Fibroblast of lung (primary cell): Measurements from ENCODE around the gene HID1. TPM values are rescaled to one million over a fixed set of nuclear protein-coding genes. Genes with fewer than 3 reads are reported as not detected.

ENCODE experiments used
- DNase-seq, 2 donors: peaks; one replicate each; pipeline versions ENCODE4 v3.0.0 to v3.0.0-alpha.2; 2010; ENCODE audit warnings: low read depth in 2 of 2
- H2AFZ ChIP-seq: 2 replicates; pipeline ENCODE4 v1.5.1; 2012; ENCODE audit warnings: low read length, control low read depth, inconsistent platforms
- H3K27ac ChIP-seq: 2 replicates; pipeline ENCODE4 v1.5.1; 2011; ENCODE audit warnings: low read length, control low read depth; ENCODE audit not compliant: insufficient read depth
- H3K27me3 ChIP-seq: 2 replicates; pipeline ENCODE4 v1.5.1; 2011; ENCODE audit warnings: mild to moderate bottlenecking, low read length; ENCODE audit not compliant: control insufficient read depth, insufficient read depth
- H3K36me3 ChIP-seq: 2 replicates; pipeline ENCODE4 v1.5.1; 2011; ENCODE audit warnings: low read length; ENCODE audit not compliant: control insufficient read depth, insufficient read depth
- H3K4me1 ChIP-seq: 2 replicates; pipeline ENCODE4 v1.5.1; 2011; ENCODE audit warnings: low read length; ENCODE audit not compliant: control insufficient read depth, insufficient read depth; ENCODE audit errors: extremely low read depth
- H3K4me2 ChIP-seq: 2 replicates; pipeline ENCODE4 v1.5.1; 2011; ENCODE audit warnings: low read length, control low read depth; ENCODE audit not compliant: insufficient read depth; ENCODE audit errors: extremely low read depth
- H3K4me3 ChIP-seq, 4 experiments: fragments of 200-600 bp in 1 of 4; sonication (generic) in 1 of 4; replicated peaks in 1 of 4; 2 replicates each; pipeline ENCODE4 v1.5.1; 2011 to 2016; ENCODE audit warnings: low read length in 4 of 4, low read depth in 3 of 4, mild to moderate bottlenecking in 3 of 4, control low read depth in 2 of 4, inconsistent platforms in 1 of 4, mixed read lengths in 1 of 4; ENCODE audit not compliant: insufficient read depth in 1 of 4; ENCODE audit errors: control extremely low read depth in 1 of 4
- H3K79me2 ChIP-seq: 2 replicates; pipeline ENCODE4 v1.5.1; 2012; ENCODE audit warnings: mild to moderate bottlenecking, low read length, inconsistent platforms; ENCODE audit not compliant: control insufficient read depth, insufficient read depth
- H3K9ac ChIP-seq: 2 replicates; pipeline ENCODE4 v1.5.1; 2011; ENCODE audit warnings: mild to moderate bottlenecking, low read length, control low read depth; ENCODE audit not compliant: insufficient read depth
- H3K9me3 ChIP-seq: 2 replicates; pipeline ENCODE4 v1.5.1; 2012; ENCODE audit warnings: low read depth, low read length; ENCODE audit not compliant: control insufficient read depth, insufficient read depth
- H4K20me1 ChIP-seq: 2 replicates; pipeline ENCODE4 v1.5.1; 2011; ENCODE audit warnings: low read length; ENCODE audit not compliant: control insufficient read depth, insufficient read depth; ENCODE audit errors: extremely low read depth
- EZH2 ChIP-seq: IDR thresholded peaks from 2 replicates; pipeline ENCODE4 v1.5.1; 2012; ENCODE audit warnings: low read length, control low read depth, mild to moderate bottlenecking; ENCODE audit errors: missing control alignments
- polyA plus RNA-seq, 2 donors: library from polyadenylated mRNA; depleted of rRNA in 1 of 2; stranded (reverse) in 1 of 2; unstranded in 1 of 2; fragments of >200 nt; gene quantifications; 2 replicates each; pipeline ENCODE4 v1.2.1, GENCODE V29; 2011 to 2012; ENCODE audit warnings: missing spikeins in 1 of 2
- total RNA-seq: library from RNA; depleted of rRNA; stranded (reverse); fragments of >200 nt; gene quantifications from 2 replicates; pipeline ENCODE4 v1.2.1, GENCODE V29; 2014
- TF ChIP-seq, protein P1 (sequence below), 2 donors: IDR thresholded peaks in 1 of 2; conservative IDR thresholded peaks in 1 of 2; 1 replicate in 1 of 2; 2 replicates in 1 of 2; pipeline ENCODE4 v1.5.1; 2011 to 2012; ENCODE audit warnings: low read length in 2 of 2, control low read depth in 1 of 2, inconsistent platforms in 1 of 2, low read depth in 1 of 2, mild to moderate bottlenecking in 1 of 2

Gene HID1
- total and polyA plus RNA-seq, 2 donors (not counting 1 experiment from before 2014, with no cell fraction given) = 0.17 to 0.23 TPM

DNA sequence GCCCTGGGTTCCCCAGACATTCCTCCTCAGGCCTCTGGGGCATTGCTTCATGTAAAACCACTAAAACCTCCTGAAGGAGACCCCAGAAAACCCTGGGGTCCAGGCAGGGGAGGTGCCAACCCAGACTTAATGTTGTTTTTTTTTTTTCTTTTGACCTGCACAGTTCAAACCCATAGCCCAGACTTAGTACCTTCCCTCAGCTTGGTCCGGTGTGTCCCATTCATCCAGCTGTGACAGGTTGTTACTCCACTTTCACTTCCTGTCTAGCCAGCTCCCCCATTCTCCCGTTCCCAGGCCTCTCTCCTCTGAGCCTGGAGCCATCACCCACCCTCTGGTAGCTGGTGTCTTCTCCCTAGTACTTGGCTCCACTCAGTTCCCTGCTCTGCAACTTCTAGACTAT lies 19.7 kb upstream of the HID1 start:
- no peak for DNase-seq
- no peaks in the 10 kb centered on the region for H3K36me3 ChIP-seq
- H3K27ac ChIP-seq = no peak overlapping the region
- H2AFZ ChIP-seq = no peak overlapping the region
- H3K79me2 ChIP-seq = peaks cover 18% of the 10 kb centered on the region
- H3K4me3 ChIP-seq = no peak overlapping the region
- H3K9ac ChIP-seq = no peak overlapping the region
- TF ChIP-seq, protein P1, sequence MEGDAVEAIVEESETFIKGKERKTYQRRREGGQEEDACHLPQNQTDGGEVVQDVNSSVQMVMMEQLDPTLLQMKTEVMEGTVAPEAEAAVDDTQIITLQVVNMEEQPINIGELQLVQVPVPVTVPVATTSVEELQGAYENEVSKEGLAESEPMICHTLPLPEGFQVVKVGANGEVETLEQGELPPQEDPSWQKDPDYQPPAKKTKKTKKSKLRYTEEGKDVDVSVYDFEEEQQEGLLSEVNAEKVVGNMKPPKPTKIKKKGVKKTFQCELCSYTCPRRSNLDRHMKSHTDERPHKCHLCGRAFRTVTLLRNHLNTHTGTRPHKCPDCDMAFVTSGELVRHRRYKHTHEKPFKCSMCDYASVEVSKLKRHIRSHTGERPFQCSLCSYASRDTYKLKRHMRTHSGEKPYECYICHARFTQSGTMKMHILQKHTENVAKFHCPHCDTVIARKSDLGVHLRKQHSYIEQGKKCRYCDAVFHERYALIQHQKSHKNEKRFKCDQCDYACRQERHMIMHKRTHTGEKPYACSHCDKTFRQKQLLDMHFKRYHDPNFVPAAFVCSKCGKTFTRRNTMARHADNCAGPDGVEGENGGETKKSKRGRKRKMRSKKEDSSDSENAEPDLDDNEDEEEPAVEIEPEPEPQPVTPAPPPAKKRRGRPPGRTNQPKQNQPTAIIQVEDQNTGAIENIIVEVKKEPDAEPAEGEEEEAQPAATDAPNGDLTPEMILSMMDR (conservative IDR thresholded peaks at IDR 0.05 in 1 of 2, IDR thresholded peaks at IDR 0.05 in 1 of 2; ENCODE audit: low read depth in 1 of 2, low read length in 2 of 2) = no peak
- no peak for TF ChIP-seq EZH2
- H3K27me3 ChIP-seq = no peaks in the 10 kb centered on the region
- H3K4me1 ChIP-seq = peaks cover 7% of the 10 kb centered on the region
- H4K20me1 ChIP-seq = no peaks in the 10 kb centered on the region
- no peak overlapping the region for H3K4me2 ChIP-seq
- no peaks in the 10 kb centered on the region for H3K9me3 ChIP-seq

DNA sequence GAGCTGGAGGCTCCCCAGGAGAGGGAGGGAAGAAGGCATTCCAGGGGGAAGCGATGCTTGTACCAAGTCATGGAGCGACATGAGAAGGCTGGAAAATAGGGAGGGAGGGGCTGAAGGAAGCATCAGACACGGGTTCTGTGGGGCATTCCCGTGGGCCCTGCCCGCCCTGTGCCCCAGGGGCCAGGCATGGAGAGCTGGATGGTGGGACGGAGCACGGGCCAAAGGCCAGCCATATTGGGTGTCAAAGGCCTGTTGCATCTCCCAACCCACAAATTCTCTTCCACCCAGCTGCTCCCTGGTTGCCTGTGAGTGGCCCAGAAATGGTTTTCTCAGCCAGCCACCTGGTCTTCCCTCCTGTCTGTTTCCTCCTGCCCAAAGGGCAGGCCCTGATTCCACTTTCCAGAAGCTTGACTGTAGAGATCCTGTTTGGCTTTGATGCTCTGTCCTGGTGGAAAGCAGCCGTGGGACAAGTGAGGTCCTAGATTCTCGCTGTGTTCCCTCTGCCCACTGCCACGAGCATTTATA lies 18.1 kb upstream of the HID1 start:
- no peak for TF ChIP-seq EZH2
- TF ChIP-seq, protein P1 (conservative IDR thresholded peaks at IDR 0.05 in 1 of 2, IDR thresholded peaks at IDR 0.05 in 1 of 2; ENCODE audit: low read depth in 1 of 2, low read length in 2 of 2) = no peak
- DNase-seq = no peak
- Histone ChIP-seq H3K27ac (no peak overlapping the region), H3K9ac (no peak overlapping the region), H3K4me2 (no peak overlapping the region), H4K20me1 (no peaks in the 10 kb centered on the region), H3K79me2 (peaks cover 18% of the 10 kb centered on the region), H3K36me3 (no peaks in the 10 kb centered on the region), H3K4me1 (peaks cover 7% of the 10 kb centered on the region), H2AFZ (no peak overlapping the region), H3K9me3 (no peaks in the 10 kb centered on the region), H3K27me3 (no peaks in the 10 kb centered on the region), H3K4me3 (no peak overlapping the region)

DNA sequence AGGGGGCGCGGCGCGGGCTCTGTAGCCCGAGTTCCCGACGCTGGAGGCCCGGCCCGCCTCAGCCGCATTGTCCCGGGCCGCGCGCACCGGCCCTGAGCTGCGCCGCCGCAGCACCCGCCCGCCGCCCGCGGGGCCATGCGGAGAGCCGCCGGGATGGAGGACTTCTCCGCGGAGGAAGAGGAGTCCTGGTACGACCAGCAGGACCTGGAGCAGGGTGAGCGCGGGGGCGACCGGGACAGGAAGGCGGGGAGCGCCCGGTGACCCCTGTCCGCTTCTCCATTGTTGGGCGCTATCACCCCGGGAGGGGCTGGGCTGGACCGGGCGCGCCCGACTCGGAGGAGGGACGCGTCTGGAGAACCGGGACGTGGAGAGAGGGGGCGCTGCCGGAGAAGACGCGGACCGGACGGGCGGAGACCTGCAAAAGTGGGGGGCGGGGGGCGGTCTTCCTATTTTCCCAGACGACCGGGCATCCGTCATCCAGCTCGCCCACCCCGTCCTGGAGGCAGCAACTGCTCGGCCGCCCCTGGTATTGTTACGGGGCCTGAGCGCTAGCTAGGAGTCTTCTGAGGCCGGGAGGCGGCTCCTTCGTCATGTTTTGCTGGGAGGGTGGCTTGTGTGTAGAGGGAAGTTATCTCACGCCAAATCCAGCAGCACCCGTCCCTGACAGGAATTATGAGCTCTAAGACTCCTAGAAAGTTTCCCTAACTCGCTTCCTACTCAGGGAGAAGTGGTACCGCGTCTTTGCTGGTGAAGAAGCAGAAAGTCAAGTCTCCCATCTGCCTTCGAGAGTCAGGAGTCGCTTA lies 15.6 kb upstream of the HID1 start:
- Histone ChIP-seq H3K79me2 (peaks cover 18% of the 10 kb centered on the region), H3K4me1 (peaks cover 7% of the 10 kb centered on the region), H3K27ac (peak overlapping the region; percentile 95), H3K9ac (peak overlapping the region; percentile 84), H3K27me3 (no peaks in the 10 kb centered on the region), H3K36me3 (no peaks in the 10 kb centered on the region), H3K4me3 (peak overlapping the region; percentile 62 to 88 (median 69)), H3K9me3 (no peaks in the 10 kb centered on the region), H4K20me1 (no peaks in the 10 kb centered on the region), H2AFZ (peak overlapping the region; percentile 82), H3K4me2 (peak overlapping the region; percentile 76)
- no peak for TF ChIP-seq EZH2
- TF ChIP-seq, protein P1 (conservative IDR thresholded peaks at IDR 0.05 in 1 of 2, IDR thresholded peaks at IDR 0.05 in 1 of 2; ENCODE audit: low read depth in 1 of 2, low read length in 2 of 2) = peak; percentile 30 to 33
- peak; percentile 71 to 85 for DNase-seq
